BJ (cell line): ENCODE measurements around the gene SNX33. TPM values are rescaled to one million over a fixed set of nuclear protein-coding genes. Genes with fewer than 3 reads are reported as not detected.
"Not testable (repeated sequence)": the region's sequence is repeated elsewhere in the genome, so short reads cannot be mapped to it uniquely, and the experiment has no call there.

ENCODE experiments used
- CTCF ChIA-PET: fragments of 350-600 bp; formaldehyde crosslinking; extraction: SDS; loops from one replicate; lab custom pipeline; 2021; ENCODE audit warnings: antibody characterized with exemption, inconsistent platforms; lab: Yijun Ruan, JAX
- POLR2A ChIA-PET: fragments of 300-600 bp; sonication (Branson Sonifier 250); formaldehyde crosslinking; extraction: SDS; loops from one replicate; lab custom pipeline; 2021; ENCODE audit warnings: antibody characterized with exemption; lab: Charles Lee
- DNase-seq: peaks from one replicate; pipeline ENCODE4 v3.0.0-alpha.2; 2011; ENCODE audit warnings: low read depth
- H3K27me3 ChIP-seq: 2 replicates; pipeline ENCODE4 v1.6.0; 2011; ENCODE audit warnings: low read length; ENCODE audit not compliant: control insufficient read depth, insufficient read depth
- H3K36me3 ChIP-seq: 2 replicates; pipeline ENCODE4 v1.5.1; 2011; ENCODE audit warnings: low read length; ENCODE audit not compliant: control insufficient read depth, insufficient read depth
- H3K4me3 ChIP-seq: 2 replicates; pipeline ENCODE4 v1.5.1; 2011; ENCODE audit warnings: low read depth, mild to moderate bottlenecking, control low read depth, low read length
- CTCF ChIP-seq: IDR thresholded peaks from 2 replicates; pipeline ENCODE4 v1.5.1; 2011; ENCODE audit warnings: low read depth, mild to moderate bottlenecking, control low read depth, inconsistent platforms, low read length, moderate library complexity; ENCODE audit not compliant: insufficient read depth
- polyA plus RNA-seq: library from polyadenylated mRNA; depleted of rRNA; stranded (reverse); fragments of >200 nt; gene quantifications from 2 replicates; pipeline ENCODE4 v1.2.3, GENCODE V29; 2011

The SNX33 gene
- polyA plus RNA-seq, 1 experiment: 23.5 TPM

- H3K4me3 ChIP-seq, DNase-seq, POLR2A ChIA-PET, H3K27me3 ChIP-seq: not testable (repeated sequence)
- peaks cover 32% of the 10 kb centered on the region for H3K36me3 ChIP-seq
- TF ChIP-seq CTCF: peak; percentile 76
- CTCF ChIA-PET: interaction anchor here (0.8 to 7.0 kb wide), 12 partner anchors 8 to 227 kb away, joined by 3 to 48 read pairs (median 4); partner anchors contain the start of gene IMP3
These were observed 36.1 kb downstream of the SNX33 start for GRCh38 chr15:75683646-75684312.

GRCh38 chr15:75684648-75685047, 36.9 kb downstream of the SNX33 start:
- H3K4me3 ChIP-seq: no peak overlapping the region
- ChIA-PET POLR2A (no interaction called here), CTCF (interaction anchor here (0.9 to 7.0 kb wide), 8 partner anchors 9 to 228 kb away, joined by 3 to 48 read pairs (median 6); partner anchors contain the start of gene IMP3)
- TF ChIP-seq CTCF: no peak
- no peak for DNase-seq
- H3K36me3 ChIP-seq: peaks cover 37% of the 10 kb centered on the region
- no peaks in the 10 kb centered on the region for H3K27me3 ChIP-seq

- DNase-seq: no peak
- CTCF ChIA-PET: interaction anchor here (0.6 to 7.0 kb wide), 19 partner anchors 7 to 356 kb away, joined by 3 to 48 read pairs (median 5); partner anchors contain the start of gene IMP3
- Histone ChIP-seq H3K27me3 (no peaks in the 10 kb centered on the region), H3K4me3 (no peak overlapping the region), H3K36me3 (peaks cover 35% of the 10 kb centered on the region)
- TF ChIP-seq CTCF: no peak
- POLR2A ChIA-PET: no interaction called here
These were observed 37.5 kb downstream of the SNX33 start for GRCh38 chr15:75685195-75685594.

GRCh38 chr15:75686212-75686642, 38.5 kb downstream of the SNX33 start:
- peak; percentile 71 for TF ChIP-seq CTCF
- CTCF ChIA-PET: interaction anchor here (0.6 to 2.9 kb wide), 37 partner anchors 8 to 358 kb away, joined by 3 to 48 read pairs (median 4); partner anchors contain the start of genes IMP3 and PTPN9
- DNase-seq, H3K27me3 ChIP-seq, H3K4me3 ChIP-seq, POLR2A ChIA-PET: not testable (repeated sequence)
- H3K36me3 ChIP-seq: peaks cover 38% of the 10 kb centered on the region

- ChIA-PET POLR2A (no interaction called here), CTCF (interaction anchor here (1.3 to 2.5 kb wide), 4 partner anchors 11 to 122 kb away, joined by 3 to 23 read pairs (median 8); no protein-coding TSS in a partner anchor)
- peaks cover 31% of the 10 kb centered on the region for H3K36me3 ChIP-seq
- no peak overlapping the region for H3K4me3 ChIP-seq
- DNase-seq: no peak
- H3K27me3 ChIP-seq: no peaks in the 10 kb centered on the region
- no peak for TF ChIP-seq CTCF
These were observed 40.0 kb downstream of the SNX33 start for GRCh38 chr15:75687486-75688277.
